HepG2 (cell line): ENCODE data around the gene CNOT2.

Source experiments
- CTCF ChIP-seq: sonication (generic); formaldehyde crosslinking; IDR thresholded peaks from 2 replicates; pipeline ENCODE4 v1.5.0; 2020; ENCODE audit warnings: mild to moderate bottlenecking, missing genetic modification reagents, moderate library complexity
- FOXA1 ChIP-seq, 2 experiments: fragments of 450-650 bp in 1 of 2; sonication (generic) in 1 of 2; formaldehyde crosslinking in 1 of 2; IDR thresholded peaks; 2 replicates each; pipeline versions ENCODE4 v1.4.0 to v1.6.1; 2016 to 2020; ENCODE audit warnings: missing genetic modification reagents in 1 of 2
- POLR2A ChIP-seq, 2 experiments: IDR thresholded peaks; 2 replicates each; pipeline ENCODE4 v1.6.1; 2011; ENCODE audit warnings: low read depth in 2 of 2, low read length in 2 of 2, mild to moderate bottlenecking in 1 of 2, moderate library complexity in 1 of 2; ENCODE audit not compliant: insufficient read depth in 1 of 2
- SETDB1 ChIP-seq: sonication (generic); formaldehyde crosslinking; IDR thresholded peaks from 2 replicates; pipeline ENCODE4 v1.5.1; 2020; ENCODE audit warnings: missing genetic modification reagents, mild to moderate bottlenecking, borderline replicate concordance
- SIN3A ChIP-seq: IDR thresholded peaks from 2 replicates; pipeline ENCODE4 v1.6.1; 2011; ENCODE audit warnings: low read depth, mild to moderate bottlenecking, control low read depth, low read length, borderline replicate concordance
- ZNF572 ChIP-seq: sonication (generic); formaldehyde crosslinking; IDR thresholded peaks from 2 replicates; pipeline ENCODE4 v1.5.1; 2020; ENCODE audit warnings: mild to moderate bottlenecking, missing genetic modification reagents

GRCh38 chr12:70245458-70245857 lies 2.2 kb downstream of the CNOT2 start:
- TF ChIP-seq FOXA1 (IDR thresholded peaks at IDR 0.05) (no peak), FOXA1 (CRISPR knock-in tag; IDR thresholded peaks at IDR 0.05) (no peak), ZNF572 (CRISPR knock-in tag) (no peak), CTCF (no peak), SIN3A (no peak), POLR2A (IDR thresholded peaks at IDR 0.05; ENCODE audit: insufficient read depth in 1 of 2, low read depth in 2 of 2, low read length in 2 of 2) (no peak), SETDB1 (CRISPR knock-in tag) (no peak)
